GM23338 (cell line): ENCODE measurements around the gene SOX1. TPM values are rescaled to one million over a fixed set of nuclear protein-coding genes. Genes with fewer than 3 reads are reported as not detected.

Experiments used
- ATAC-seq: fragments of 200-7000 bp; cut with Tn5 transposase; 3 replicates; pipeline ENCODE4 v1.9.1; 2020
- DNase-seq: peaks from one replicate; pipeline ENCODE4 v3.0.0-alpha.2; 2015; ENCODE audit warnings: low spot score
- H2AFZ ChIP-seq: fragments of 200-600 bp; sonication (generic); 2 replicates; pipeline ENCODE4 v1.8.0; 2016; ENCODE audit warnings: antibody characterized with exemption, mild to moderate bottlenecking, moderate library complexity
- H3F3A ChIP-seq: fragments of 200-600 bp; sonication (generic); replicated peaks from 2 replicates; pipeline ENCODE4 v1.8.0; 2017; ENCODE audit warnings: antibody characterized with exemption, mixed run types, low read depth
- H3K27ac ChIP-seq: fragments of 200-600 bp; sonication (generic); 2 replicates; pipeline ENCODE4 v1.6.1; 2016; ENCODE audit warnings: low read depth
- H3K27me3 ChIP-seq: fragments of 200-600 bp; sonication (generic); 2 replicates; pipeline ENCODE4 v1.8.0; 2016; ENCODE audit warnings: mild to moderate bottlenecking, mixed run types, moderate library complexity; ENCODE audit not compliant: insufficient read depth
- H3K36me3 ChIP-seq: fragments of 200-600 bp; sonication (generic); 2 replicates; pipeline ENCODE4 v1.8.0; 2016; ENCODE audit warnings: mild to moderate bottlenecking; ENCODE audit not compliant: insufficient read depth
- H3K4me1 ChIP-seq: fragments of 200-600 bp; sonication (generic); 2 replicates; pipeline ENCODE4 v1.8.0; 2016; ENCODE audit warnings: mild to moderate bottlenecking, moderate library complexity; ENCODE audit not compliant: insufficient read depth
- H3K4me2 ChIP-seq: fragments of 200-600 bp; sonication (generic); 2 replicates; pipeline ENCODE4 v1.7.1; 2017; ENCODE audit warnings: mixed run types
- H3K4me3 ChIP-seq: fragments of 200-600 bp; sonication (generic); 2 replicates; pipeline ENCODE4 v1.6.1; 2016; ENCODE audit warnings: mixed run types
- H3K79me2 ChIP-seq: fragments of 200-600 bp; sonication (generic); replicated peaks from 2 replicates; pipeline ENCODE4 v1.8.0; 2017; ENCODE audit warnings: mild to moderate bottlenecking; ENCODE audit not compliant: insufficient read depth
- H3K9me2 ChIP-seq: fragments of 200-600 bp; sonication (generic); 2 replicates; pipeline ENCODE4 v1.8.0; 2017; ENCODE audit not compliant: insufficient read depth
- H4K20me1 ChIP-seq: fragments of 200-600 bp; sonication (generic); replicated peaks from 2 replicates; pipeline ENCODE4 v1.8.0; 2017; ENCODE audit warnings: mild to moderate bottlenecking; ENCODE audit not compliant: insufficient read depth
- H3K27ac Mint-ChIP-seq: 2 replicates; pipeline ENCODE4 v1.8.0; 2020; ENCODE audit warnings: inconsistent platforms, mild to moderate bottlenecking, moderate library complexity, mixed read lengths
- H3K27me3 Mint-ChIP-seq: 3 replicates; pipeline ENCODE4 v1.8.0; 2022; ENCODE audit warnings: low read depth, mild to moderate bottlenecking, moderate library complexity, mixed read lengths, inconsistent platforms; ENCODE audit not compliant: insufficient read depth, poor library complexity
- H3K36me3 Mint-ChIP-seq: 3 replicates; pipeline ENCODE4 v1.8.0; 2021; ENCODE audit warnings: low read depth, mild to moderate bottlenecking, inconsistent platforms, moderate library complexity, mixed read lengths
- H3K4me1 Mint-ChIP-seq: 3 replicates; pipeline ENCODE4 v1.8.0; 2020; ENCODE audit warnings: mild to moderate bottlenecking, inconsistent platforms, mixed read lengths
- H3K4me3 Mint-ChIP-seq: 3 replicates; pipeline ENCODE4 v1.8.0; 2021; ENCODE audit warnings: moderate library complexity, mild to moderate bottlenecking, inconsistent platforms, mixed read lengths
- H3K9me3 Mint-ChIP-seq: 3 replicates; pipeline ENCODE4 v1.8.0; 2020; ENCODE audit warnings: moderate library complexity, mild to moderate bottlenecking, inconsistent platforms, mixed read lengths
- EZH2 ChIP-seq: fragments of 200-600 bp; sonication (generic); IDR thresholded peaks from one replicate; pipeline ENCODE4 v1.8.0; 2017; ENCODE audit warnings: antibody characterized with exemption, mild to moderate bottlenecking, low read depth; ENCODE audit not compliant: unreplicated experiment
- JUNB ChIP-seq: IDR thresholded peaks from one replicate; pipeline ENCODE4 v1.6.1; 2016; ENCODE audit warnings: antibody characterized with exemption; ENCODE audit not compliant: unreplicated experiment
- STAT1 ChIP-seq: IDR thresholded peaks from one replicate; pipeline ENCODE4 v1.6.1; 2016; ENCODE audit warnings: antibody characterized with exemption; ENCODE audit not compliant: unreplicated experiment
- ZNF331 ChIP-seq: fragments of 250-450 bp; sonication (Bioruptor Pico); IDR thresholded peaks from 2 replicates; pipeline ENCODE4 v1.5.0; 2020; ENCODE audit warnings: low read depth, mild to moderate bottlenecking, moderate library complexity
- polyA plus RNA-seq: library from polyadenylated mRNA; unstranded; fragments of >200 nt; fragmentation: Nextera tagmentation; extraction: Ambion mirVana; gene quantifications from 2 replicates; pipeline ENCODE4 v1.2.1, GENCODE V29; 2016
- total RNA-seq: library from RNA; depleted of rRNA; stranded (reverse); fragments of >200 nt; shearing (Covaris generic); gene quantifications from 2 replicates; pipeline ENCODE4 v1.2.3, GENCODE V29; 2014
- TF ChIP-seq, protein P1 (sequence below): IDR thresholded peaks from 2 replicates; pipeline ENCODE4 v1.6.1; 2016; ENCODE audit warnings: antibody characterized with exemption
- TF ChIP-seq, protein P2 (sequence below), 2 experiments: fragments of 200-600 bp in 1 of 2; sonication (generic) in 1 of 2; conservative IDR thresholded peaks; 2 replicates each; pipeline versions ENCODE4 v1.5.1 to v1.6.1; 2016 to 2017; ENCODE audit warnings: antibody characterized with exemption in 2 of 2, low read depth in 2 of 2, mild to moderate bottlenecking in 2 of 2, moderate library complexity in 1 of 2

Gene SOX1
- total and polyA plus RNA-seq, 2 experiments from 2014 or later, result 0.10 to 0.17 TPM

DNA sequence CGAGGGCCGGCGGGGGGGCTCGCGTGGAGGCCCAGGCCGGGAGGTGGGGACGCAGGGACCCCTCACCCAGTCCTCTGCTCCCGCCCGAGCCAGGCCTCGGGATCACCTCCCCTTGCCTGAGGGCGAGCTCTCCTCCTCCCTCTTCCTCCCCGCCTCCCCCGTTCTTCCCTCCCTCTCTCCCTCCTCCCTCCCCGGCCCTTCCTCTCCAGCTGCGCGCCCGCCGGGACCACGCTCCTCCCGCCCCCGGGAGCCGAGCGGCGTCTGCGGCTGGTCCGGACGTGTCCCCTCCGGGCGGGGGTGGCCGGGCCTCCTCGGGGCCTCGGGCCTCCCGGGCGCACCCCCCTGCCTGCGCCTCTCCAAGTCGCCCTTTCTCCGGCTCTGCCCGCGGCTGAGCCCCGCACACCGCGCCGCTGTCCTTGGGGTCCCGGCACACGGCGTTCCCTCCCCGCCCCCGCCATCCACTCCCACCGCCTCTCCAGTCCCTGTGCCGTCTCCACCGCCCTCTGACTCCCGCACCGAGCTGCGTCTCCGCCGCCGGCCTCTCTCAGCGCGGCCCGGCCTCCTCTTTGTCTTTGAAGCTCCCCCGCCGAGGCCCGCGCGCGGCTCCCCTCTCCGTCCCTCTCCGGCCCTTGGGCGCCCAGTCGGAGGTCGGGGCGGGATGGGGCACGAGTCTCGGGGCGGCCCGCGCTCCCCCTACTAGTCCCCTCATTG is 5.7 kb downstream of the SOX1 start:
- peak overlapping the region; percentile 76 for H3K4me3 ChIP-seq
- peak overlapping the region; percentile 95 for H3K4me2 ChIP-seq

DNA sequence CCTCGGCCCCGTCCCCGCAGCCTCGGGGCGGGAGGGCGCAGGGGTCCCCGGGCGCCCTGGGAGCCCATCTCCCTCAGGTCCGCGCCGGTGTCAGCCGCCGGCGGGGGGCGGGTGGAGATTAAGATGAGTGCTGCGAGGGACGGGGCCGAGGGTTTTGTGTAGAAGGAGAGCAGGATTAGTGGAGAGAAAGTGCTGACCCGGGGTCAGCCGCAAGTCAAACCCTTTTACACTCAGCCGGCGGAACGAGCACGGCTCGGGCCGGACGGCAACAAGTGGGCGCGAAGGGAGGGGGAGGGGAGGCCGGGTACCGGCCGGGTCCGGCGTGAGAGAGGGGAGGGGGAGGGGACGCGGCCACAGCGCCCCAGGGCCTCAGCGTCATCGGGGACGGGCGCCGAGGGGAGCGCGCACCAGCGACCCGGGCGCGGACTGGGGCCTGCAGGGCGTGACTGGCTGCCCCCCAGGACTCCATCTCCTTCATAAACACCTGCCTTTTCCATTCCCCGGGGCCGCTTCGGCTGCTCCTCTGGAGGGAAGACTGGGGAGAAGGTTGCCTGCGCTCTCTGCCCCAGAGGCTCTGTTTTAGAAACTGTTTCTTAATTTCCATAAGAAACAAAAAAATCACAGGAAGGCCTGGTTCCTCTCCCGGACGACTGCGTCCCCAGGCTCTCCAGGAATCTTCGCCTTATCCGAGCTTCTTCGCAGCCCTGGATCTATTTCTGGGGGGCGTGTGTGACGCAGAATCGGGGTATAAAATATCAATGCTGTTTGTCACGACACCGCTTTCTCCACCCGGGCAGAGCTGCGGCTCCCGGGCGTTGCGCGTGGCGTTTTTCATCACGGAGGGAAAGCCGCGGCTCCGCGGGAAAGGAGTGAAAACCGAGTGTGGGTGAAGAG is 6.5 kb downstream of the SOX1 start:
- H3K79me2 ChIP-seq, result no peaks in the 10 kb centered on the region
- no peaks in the 10 kb centered on the region for H3K36me3 ChIP-seq
- Mint-ChIP-seq H3K27ac (no peak overlapping the region), H3K9me3 (peaks cover 7% of the 10 kb centered on the region; the same call in 1 of the 3 replicates), H3K4me3 (peak overlapping the region; percentile 78), H3K36me3 (no peaks in the 10 kb centered on the region; the same call in 2 of the 3 replicates), H3K27me3 (peaks cover 68% of the 10 kb centered on the region), H3K4me1 (peaks cover 45% of the 10 kb centered on the region)
- peaks cover 44% of the 10 kb centered on the region for H3K4me1 ChIP-seq
- H3K27ac ChIP-seq, result no peak overlapping the region
- ATAC-seq, result peak; percentile 50
- peak overlapping the region; percentile 92 for H2AFZ ChIP-seq
- no peaks in the 10 kb centered on the region for H3K9me2 ChIP-seq
- peak overlapping the region; percentile 95 for H3K4me2 ChIP-seq
- H4K20me1 ChIP-seq, result peaks cover 17% of the 10 kb centered on the region; the same call in 1 of the 2 replicates
- H3F3A ChIP-seq, result peaks cover 9% of the 10 kb centered on the region
- DNase-seq, result peak; percentile 89
- H3K4me3 ChIP-seq, result peak overlapping the region; percentile 76
- H3K27me3 ChIP-seq, result peaks cover 87% of the 10 kb centered on the region
- peak; percentile 49 for TF ChIP-seq EZH2
- no peak for TF ChIP-seq JUNB

More for the DNA sequence above, 5.7 kb downstream of the SOX1 start:
- Histone ChIP-seq H3K9me2 (no peaks in the 10 kb centered on the region), H3K27ac (no peak overlapping the region), H3K4me1 (peaks cover 44% of the 10 kb centered on the region), H3K27me3 (peaks cover 85% of the 10 kb centered on the region), H4K20me1 (peaks cover 17% of the 10 kb centered on the region; the same call in 1 of the 2 replicates), H3K36me3 (no peaks in the 10 kb centered on the region), H2AFZ (peak overlapping the region; percentile 74; the same call in 1 of the 2 replicates), H3K79me2 (no peaks in the 10 kb centered on the region), H3F3A (peaks cover 9% of the 10 kb centered on the region)
- H3K4me3 Mint-ChIP-seq, result peak overlapping the region; percentile 78; the same call in 2 of the 3 replicates
- no peak overlapping the region for H3K27ac Mint-ChIP-seq
- peaks cover 70% of the 10 kb centered on the region for H3K27me3 Mint-ChIP-seq
- TF ChIP-seq, protein P1, sequence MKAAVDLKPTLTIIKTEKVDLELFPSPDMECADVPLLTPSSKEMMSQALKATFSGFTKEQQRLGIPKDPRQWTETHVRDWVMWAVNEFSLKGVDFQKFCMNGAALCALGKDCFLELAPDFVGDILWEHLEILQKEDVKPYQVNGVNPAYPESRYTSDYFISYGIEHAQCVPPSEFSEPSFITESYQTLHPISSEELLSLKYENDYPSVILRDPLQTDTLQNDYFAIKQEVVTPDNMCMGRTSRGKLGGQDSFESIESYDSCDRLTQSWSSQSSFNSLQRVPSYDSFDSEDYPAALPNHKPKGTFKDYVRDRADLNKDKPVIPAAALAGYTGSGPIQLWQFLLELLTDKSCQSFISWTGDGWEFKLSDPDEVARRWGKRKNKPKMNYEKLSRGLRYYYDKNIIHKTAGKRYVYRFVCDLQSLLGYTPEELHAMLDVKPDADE, result no peak
- peak; percentile 40 for TF ChIP-seq EZH2
- H3K4me1 Mint-ChIP-seq, result peaks cover 41% of the 10 kb centered on the region
- no peaks in the 10 kb centered on the region; the same call in 2 of the 3 replicates for H3K36me3 Mint-ChIP-seq
- peaks cover 7% of the 10 kb centered on the region; the same call in 1 of the 3 replicates for H3K9me3 Mint-ChIP-seq
- peak; percentile 92 for DNase-seq
- ATAC-seq, result peak; percentile 49

DNA sequence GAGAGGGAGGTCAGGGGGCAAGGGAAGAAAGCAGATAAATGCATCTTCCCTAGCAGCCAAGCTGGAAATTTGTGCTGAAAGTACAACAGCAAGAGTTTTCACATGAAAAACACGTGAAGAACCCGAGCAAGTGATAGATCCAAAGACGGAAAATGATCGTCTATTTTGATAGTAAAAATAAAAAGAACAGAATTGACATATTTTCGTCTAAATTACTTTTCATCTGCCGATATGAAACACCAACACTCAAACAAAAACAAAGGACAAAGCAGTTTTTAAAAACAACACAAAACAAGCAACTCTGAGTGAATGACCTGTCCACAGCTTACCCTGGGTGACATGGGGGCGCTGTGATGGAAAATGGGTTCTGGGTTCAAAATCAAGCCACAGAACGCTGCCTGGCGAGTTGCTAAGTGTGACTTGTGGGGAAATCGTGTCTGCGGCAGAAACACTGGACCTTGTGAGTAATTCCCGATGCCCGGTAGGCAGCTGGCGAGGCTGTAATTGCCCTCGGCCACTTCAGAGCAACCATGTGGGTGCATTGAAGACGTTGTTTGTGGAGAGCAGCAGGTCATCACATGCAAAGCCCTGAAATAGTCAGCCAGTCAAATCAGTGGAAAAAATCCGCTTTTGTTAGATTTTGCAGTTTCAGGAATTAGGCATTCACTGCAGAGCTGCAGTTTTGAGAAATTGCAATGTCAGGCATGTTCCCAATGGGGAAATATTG is 7.4 kb downstream of the SOX1 start:
- Histone ChIP-seq H3K27ac (no peak overlapping the region), H3K4me3 (peak overlapping the region; percentile 76), H3F3A (peaks cover 9% of the 10 kb centered on the region), H3K27me3 (peaks cover 84% of the 10 kb centered on the region), H4K20me1 (peaks cover 11% of the 10 kb centered on the region; the same call in 1 of the 2 replicates), H2AFZ (peak overlapping the region; percentile 92), H3K79me2 (no peaks in the 10 kb centered on the region), H3K4me1 (peaks cover 43% of the 10 kb centered on the region), H3K36me3 (no peaks in the 10 kb centered on the region), H3K4me2 (peak overlapping the region; percentile 95), H3K9me2 (no peaks in the 10 kb centered on the region)
- Mint-ChIP-seq H3K4me1 (peaks cover 39% of the 10 kb centered on the region), H3K27ac (no peak overlapping the region), H3K27me3 (peaks cover 62% of the 10 kb centered on the region), H3K36me3 (no peaks in the 10 kb centered on the region; the same call in 2 of the 3 replicates), H3K4me3 (peak overlapping the region; percentile 78), H3K9me3 (peaks cover 7% of the 10 kb centered on the region; the same call in 1 of the 3 replicates)
- TF ChIP-seq EZH2, result peak; percentile 63
- no peak for TF ChIP-seq STAT1
- no peak for TF ChIP-seq ZNF331 (CRISPR knock-in tag)
- TF ChIP-seq, protein P2, sequence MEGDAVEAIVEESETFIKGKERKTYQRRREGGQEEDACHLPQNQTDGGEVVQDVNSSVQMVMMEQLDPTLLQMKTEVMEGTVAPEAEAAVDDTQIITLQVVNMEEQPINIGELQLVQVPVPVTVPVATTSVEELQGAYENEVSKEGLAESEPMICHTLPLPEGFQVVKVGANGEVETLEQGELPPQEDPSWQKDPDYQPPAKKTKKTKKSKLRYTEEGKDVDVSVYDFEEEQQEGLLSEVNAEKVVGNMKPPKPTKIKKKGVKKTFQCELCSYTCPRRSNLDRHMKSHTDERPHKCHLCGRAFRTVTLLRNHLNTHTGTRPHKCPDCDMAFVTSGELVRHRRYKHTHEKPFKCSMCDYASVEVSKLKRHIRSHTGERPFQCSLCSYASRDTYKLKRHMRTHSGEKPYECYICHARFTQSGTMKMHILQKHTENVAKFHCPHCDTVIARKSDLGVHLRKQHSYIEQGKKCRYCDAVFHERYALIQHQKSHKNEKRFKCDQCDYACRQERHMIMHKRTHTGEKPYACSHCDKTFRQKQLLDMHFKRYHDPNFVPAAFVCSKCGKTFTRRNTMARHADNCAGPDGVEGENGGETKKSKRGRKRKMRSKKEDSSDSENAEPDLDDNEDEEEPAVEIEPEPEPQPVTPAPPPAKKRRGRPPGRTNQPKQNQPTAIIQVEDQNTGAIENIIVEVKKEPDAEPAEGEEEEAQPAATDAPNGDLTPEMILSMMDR (conservative IDR thresholded peaks at IDR 0.05; ENCODE audit: low read depth in 2 of 2), result peak; percentile 33
- no peak for ATAC-seq
- no peak for DNase-seq
